Right renal pelvis (tissue), 4 donors: ENCODE data around the gene TMEM207. TPM values are rescaled to one million over a fixed set of nuclear protein-coding genes. Genes with fewer than 3 reads are reported as not detected.

Experiments
- DNase-seq, 4 donors: peaks; one replicate each; pipeline ENCODE4 v3.0.0-alpha.2; 2013; ENCODE audit warnings: low read depth in 4 of 4, low spot score in 3 of 4, missing footprints in 1 of 4
- polyA plus RNA-seq, 4 donors: library from polyadenylated mRNA; unstranded; fragments of 120-200 nt; gene quantifications; one replicate each; pipeline ENCODE4 v1.2.1, GENCODE V29; 2013; ENCODE audit not compliant: insufficient read length in 4 of 4

Gene TMEM207
- polyA plus RNA-seq, 4 donors, result 15.9 to 23.9 (median 20.4) TPM

GRCh38 chr3:190446573-190447279 is 3.0 kb downstream of the TMEM207 start:
- DNase-seq, result no peak

GRCh38 chr3:190444576-190445145 is 5.0 kb downstream of the TMEM207 start:
- DNase-seq, result no peak

GRCh38 chr3:190444006-190444405 is 5.7 kb downstream of the TMEM207 start:
- DNase-seq, result no peak

- no peak for DNase-seq
Measured at GRCh38 chr3:190443257-190443656, 6.4 kb downstream of the TMEM207 start.

- no peak for DNase-seq
Measured at GRCh38 chr3:190442240-190442639, 7.5 kb downstream of the TMEM207 start.

GRCh38 chr3:190436331-190436730 is 13.4 kb downstream of the TMEM207 start:
- no peak for DNase-seq

- DNase-seq, result no peak
Measured at GRCh38 chr3:190435618-190436017, 14.1 kb downstream of the TMEM207 start.

GRCh38 chr3:190433626-190434025 is 16.1 kb downstream of the TMEM207 start:
- no peak for DNase-seq

GRCh38 chr3:190432216-190432615 is 17.5 kb downstream of the TMEM207 start:
- DNase-seq, result no peak

GRCh38 chr3:190430906-190431305 is 18.8 kb downstream of the TMEM207 start:
- DNase-seq, result no peak

GRCh38 chr3:190429681-190430080 is 20.0 kb downstream of the TMEM207 start:
- DNase-seq, result no peak

GRCh38 chr3:190426806-190427507 is 22.7 kb downstream of the TMEM207 start:
- DNase-seq, result no peak

GRCh38 chr3:190425833-190426232 is 23.9 kb downstream of the TMEM207 start:
- no peak for DNase-seq

GRCh38 chr3:190424478-190425439 is 24.9 kb downstream of the TMEM207 start:
- DNase-seq, result peak; percentile 24 to 42 (median 36)

GRCh38 chr3:190424108-190424477 is 25.6 kb downstream of the TMEM207 start:
- no peak for DNase-seq

- DNase-seq, result no peak
Measured at GRCh38 chr3:190414297-190414696, 35.4 kb downstream of the TMEM207 start.

- no peak for DNase-seq
Measured at GRCh38 chr3:190404715-190405114, 45.0 kb downstream of the TMEM207 start.

GRCh38 chr3:190401963-190402362 is 47.7 kb downstream of the TMEM207 start:
- no peak for DNase-seq

GRCh38 chr3:190399677-190400076 is 50.0 kb downstream of the TMEM207 start:
- no peak for DNase-seq

- no peak for DNase-seq
Measured at GRCh38 chr3:190397889-190398288, 51.8 kb downstream of the TMEM207 start.

- no peak for DNase-seq
Measured at GRCh38 chr3:190396001-190396400, 53.7 kb downstream of the TMEM207 start.
